Type B pancreatic cell (in vitro differentiated cells): Measurements from ENCODE around the gene CDK5RAP2. TPM values are rescaled to one million over a fixed set of nuclear protein-coding genes. Genes with fewer than 3 reads are reported as not detected.
A peak's percentile ranks its signal among the peaks of the same experiment; 100 is the strongest.

Experiments used
- DNase-seq: peaks from one replicate; pipeline ENCODE4 v3.0.0; 2021; ENCODE audit warnings: mixed read lengths; ENCODE audit not compliant: unreplicated experiment; ENCODE audit errors: extremely low spot score
- H3K27ac Mint-ChIP-seq: 2 replicates; pipeline ENCODE4 v1.8.0; 2021; ENCODE audit warnings: mild to moderate bottlenecking, mixed read lengths
- H3K27me3 Mint-ChIP-seq: 2 replicates; pipeline ENCODE4 v1.8.0; 2021; ENCODE audit warnings: mixed read lengths
- H3K36me3 Mint-ChIP-seq: 2 replicates; pipeline ENCODE4 v1.8.0; 2021; ENCODE audit warnings: mixed read lengths
- H3K4me1 Mint-ChIP-seq: one replicate; pipeline ENCODE4 v1.8.0; 2021; ENCODE audit warnings: mixed read lengths; ENCODE audit not compliant: unreplicated experiment
- H3K4me3 Mint-ChIP-seq: 2 replicates; pipeline ENCODE4 v1.8.0; 2021; ENCODE audit warnings: mild to moderate bottlenecking, mixed read lengths
- H3K9me3 Mint-ChIP-seq: 2 replicates; pipeline ENCODE4 v1.8.0; 2021; ENCODE audit warnings: mixed read lengths
- total RNA-seq: library from RNA; stranded (reverse); gene quantifications from 2 replicates; pipeline ENCODE4 v1.2.1, GENCODE V29; 2021; ENCODE audit warnings: low replicate concordance
- TF ChIP-seq, protein P1 (sequence below): fragments of 200-600 bp; sonication (generic); conservative IDR thresholded peaks from 2 replicates; pipeline ENCODE4 v1.5.0; 2021; ENCODE audit warnings: antibody characterized with exemption, mild to moderate bottlenecking

The CDK5RAP2 gene
- total RNA-seq, 1 donor from 2014 or later: 69.2 TPM

DNA sequence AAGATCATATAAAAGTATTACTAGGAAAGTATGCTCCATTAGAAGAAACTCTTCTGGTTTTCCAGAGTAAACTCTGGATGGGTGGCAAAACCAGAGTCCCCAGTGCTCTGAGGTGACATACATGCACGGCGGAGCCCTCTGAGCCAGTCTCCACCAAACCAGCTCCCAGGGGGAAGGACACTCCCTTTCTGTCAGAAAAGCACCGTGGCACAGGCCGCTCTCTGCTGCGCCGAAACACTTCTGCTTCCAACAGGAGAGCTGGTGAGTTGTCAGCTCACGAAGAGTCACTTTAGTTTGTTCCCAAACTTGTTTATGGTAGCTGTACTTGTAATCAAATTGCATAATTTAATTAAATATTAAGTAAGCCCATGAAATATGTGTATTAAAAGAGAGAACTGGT lies 184.6 kb downstream of the CDK5RAP2 start:
- Mint-ChIP-seq H3K4me3 (no peak overlapping the region), H3K27me3 (no peaks in the 10 kb centered on the region), H3K9me3 (no peaks in the 10 kb centered on the region), H3K4me1 (peaks cover 4% of the 10 kb centered on the region), H3K36me3 (peaks cover 30% of the 10 kb centered on the region), H3K27ac (no peak overlapping the region)
- no peak for DNase-seq
- TF ChIP-seq, protein P1, sequence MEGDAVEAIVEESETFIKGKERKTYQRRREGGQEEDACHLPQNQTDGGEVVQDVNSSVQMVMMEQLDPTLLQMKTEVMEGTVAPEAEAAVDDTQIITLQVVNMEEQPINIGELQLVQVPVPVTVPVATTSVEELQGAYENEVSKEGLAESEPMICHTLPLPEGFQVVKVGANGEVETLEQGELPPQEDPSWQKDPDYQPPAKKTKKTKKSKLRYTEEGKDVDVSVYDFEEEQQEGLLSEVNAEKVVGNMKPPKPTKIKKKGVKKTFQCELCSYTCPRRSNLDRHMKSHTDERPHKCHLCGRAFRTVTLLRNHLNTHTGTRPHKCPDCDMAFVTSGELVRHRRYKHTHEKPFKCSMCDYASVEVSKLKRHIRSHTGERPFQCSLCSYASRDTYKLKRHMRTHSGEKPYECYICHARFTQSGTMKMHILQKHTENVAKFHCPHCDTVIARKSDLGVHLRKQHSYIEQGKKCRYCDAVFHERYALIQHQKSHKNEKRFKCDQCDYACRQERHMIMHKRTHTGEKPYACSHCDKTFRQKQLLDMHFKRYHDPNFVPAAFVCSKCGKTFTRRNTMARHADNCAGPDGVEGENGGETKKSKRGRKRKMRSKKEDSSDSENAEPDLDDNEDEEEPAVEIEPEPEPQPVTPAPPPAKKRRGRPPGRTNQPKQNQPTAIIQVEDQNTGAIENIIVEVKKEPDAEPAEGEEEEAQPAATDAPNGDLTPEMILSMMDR: no peak

DNA sequence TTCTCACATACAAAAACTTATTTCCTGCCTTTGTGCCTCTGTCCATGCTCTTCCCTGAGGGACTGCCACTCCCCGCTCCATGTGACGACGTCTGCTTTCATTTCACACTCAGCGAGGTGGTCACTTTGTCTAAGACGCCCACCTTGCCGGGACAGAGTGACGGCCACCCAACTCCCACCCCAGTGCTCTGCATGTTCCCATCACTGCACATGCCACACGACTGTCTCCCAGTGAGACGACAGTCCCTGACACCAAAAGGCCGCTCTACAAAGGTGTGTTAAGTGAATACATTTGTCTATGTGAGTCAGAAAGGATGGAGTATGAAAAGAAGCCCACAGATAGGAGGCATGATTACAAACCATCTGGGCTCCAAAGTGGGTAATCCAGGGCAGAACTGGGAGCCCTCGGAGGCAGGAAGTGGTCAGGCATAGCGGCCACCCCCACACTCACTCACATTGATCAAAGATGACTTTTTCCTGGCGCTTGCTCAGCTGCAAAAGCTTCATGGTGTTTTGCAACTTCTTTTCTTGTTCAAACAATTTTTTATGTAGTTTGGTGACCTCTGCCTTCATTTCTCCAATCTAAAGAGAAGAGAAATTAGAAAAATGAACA lies 185.8 kb downstream of the CDK5RAP2 start:
- H3K27ac Mint-ChIP-seq: peak overlapping the region; percentile 75
- peaks cover 23% of the 10 kb centered on the region for H3K36me3 Mint-ChIP-seq

DNA sequence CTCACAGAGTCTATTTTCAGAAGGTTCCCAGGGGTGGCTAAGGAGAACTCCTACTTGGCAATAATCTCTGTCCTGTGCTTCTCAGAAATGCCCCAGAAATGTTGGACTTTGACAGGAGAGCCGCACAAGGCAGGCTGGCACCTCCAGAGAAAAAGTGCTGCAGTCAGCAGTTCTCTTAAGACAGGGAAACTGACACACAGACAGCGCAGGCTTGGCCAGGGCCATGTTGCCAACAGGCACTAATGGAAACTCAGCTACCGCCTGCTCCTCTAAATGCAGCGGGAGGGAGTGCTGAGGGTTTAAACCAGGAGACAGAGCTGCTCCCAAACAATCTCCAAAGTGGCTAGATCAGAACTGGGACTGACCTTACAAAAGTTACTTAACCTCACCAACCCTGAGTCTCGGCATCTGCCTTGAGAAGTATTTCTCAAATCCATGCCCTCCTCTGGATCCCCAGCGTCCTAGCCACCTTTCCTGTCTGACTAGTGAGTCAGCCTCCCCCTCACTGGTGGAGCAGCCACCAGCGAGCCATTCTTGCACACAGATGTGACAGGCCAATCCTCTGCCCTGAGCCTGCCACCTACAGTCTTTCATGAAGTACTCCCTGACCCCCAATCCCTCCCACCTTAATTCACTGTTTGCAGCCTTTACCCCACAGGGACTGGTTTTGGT lies 186.4 kb downstream of the CDK5RAP2 start:
- peaks cover 4% of the 10 kb centered on the region for H3K4me1 Mint-ChIP-seq
- H3K36me3 Mint-ChIP-seq: peaks cover 23% of the 10 kb centered on the region
- H3K4me3 Mint-ChIP-seq: no peak overlapping the region
- H3K9me3 Mint-ChIP-seq: no peaks in the 10 kb centered on the region
- H3K27ac Mint-ChIP-seq: peak overlapping the region; percentile 75
- TF ChIP-seq, protein P1: no peak
- H3K27me3 Mint-ChIP-seq: no peaks in the 10 kb centered on the region
- DNase-seq: no peak

More for the DNA sequence above, 185.8 kb downstream of the CDK5RAP2 start:
- no peaks in the 10 kb centered on the region for H3K9me3 Mint-ChIP-seq
- H3K4me3 Mint-ChIP-seq: no peak overlapping the region
- TF ChIP-seq, protein P1: no peak
- no peaks in the 10 kb centered on the region for H3K27me3 Mint-ChIP-seq
- no peak for DNase-seq
- H3K4me1 Mint-ChIP-seq: peaks cover 4% of the 10 kb centered on the region

DNA sequence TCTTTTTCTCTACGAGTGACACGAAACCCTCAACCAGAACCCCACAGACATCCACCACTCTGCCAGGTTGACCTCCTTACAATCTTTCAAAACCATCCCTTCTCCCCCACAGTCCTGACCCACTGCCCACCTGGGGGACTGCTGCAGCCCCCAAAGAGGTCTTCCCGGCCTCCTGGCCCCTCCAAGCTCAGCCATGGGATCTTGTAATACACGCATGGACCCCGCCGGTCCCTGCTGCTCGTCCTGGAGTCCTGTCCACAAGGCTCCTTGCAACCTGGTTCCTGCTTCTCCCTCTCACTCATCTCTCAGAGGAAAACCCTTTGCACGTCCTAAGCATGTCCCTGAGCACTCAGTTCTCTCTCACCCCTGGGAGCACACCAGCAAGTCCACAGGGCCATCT lies 187.3 kb downstream of the CDK5RAP2 start:
- no peak overlapping the region for H3K4me3 Mint-ChIP-seq
- H3K27me3 Mint-ChIP-seq: no peaks in the 10 kb centered on the region
- no peak for DNase-seq
- peaks cover 4% of the 10 kb centered on the region for H3K4me1 Mint-ChIP-seq
- TF ChIP-seq, protein P1: no peak
- H3K36me3 Mint-ChIP-seq: peaks cover 23% of the 10 kb centered on the region
- peak overlapping the region; percentile 45 for H3K27ac Mint-ChIP-seq
- H3K9me3 Mint-ChIP-seq: no peaks in the 10 kb centered on the region

DNA sequence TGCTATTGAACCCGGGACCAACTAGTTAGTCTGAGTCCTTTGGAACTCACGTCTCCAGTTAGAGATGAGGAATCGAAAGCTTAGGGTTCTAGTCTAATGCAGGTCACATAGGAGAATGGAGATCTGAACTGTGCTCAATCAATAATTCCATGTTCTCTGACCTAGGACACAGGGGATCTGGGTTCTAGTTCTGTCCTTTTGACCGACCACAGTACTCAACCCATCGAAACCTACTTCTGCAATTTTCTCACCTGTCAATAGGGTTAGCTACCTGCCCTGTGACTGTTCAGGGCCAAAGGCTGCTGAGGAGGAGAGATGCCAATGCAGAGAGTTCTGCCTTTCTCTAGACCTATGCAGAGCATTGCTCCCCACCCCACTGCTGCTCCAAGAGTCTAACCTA lies 187.7 kb downstream of the CDK5RAP2 start:
- Mint-ChIP-seq H3K27me3 (no peaks in the 10 kb centered on the region), H3K4me1 (peaks cover 9% of the 10 kb centered on the region), H3K9me3 (no peaks in the 10 kb centered on the region), H3K4me3 (no peak overlapping the region), H3K27ac (peak overlapping the region; percentile 45), H3K36me3 (peaks cover 23% of the 10 kb centered on the region)
- DNase-seq: no peak
- TF ChIP-seq, protein P1: no peak
